Upper lobe of left lung (tissue), 6 donors: Measurements from ENCODE around the gene FRYL. TPM values are rescaled to one million over a fixed set of nuclear protein-coding genes. Genes with fewer than 3 reads are reported as not detected.
A peak's percentile ranks its signal among the peaks of the same experiment; 100 is the strongest.

Experiments used
- ATAC-seq, 2 donors: fragments of 200-7000 bp; cut with Tn5 transposase; one replicate each; pipeline ENCODE4 v1.9.1; 2022; ENCODE audit warnings: mild to moderate bottlenecking in 2 of 2, moderate library complexity in 2 of 2; ENCODE audit not compliant: low FRiP score in 2 of 2
- DNase-seq, 2 donors: peaks; one replicate each; pipeline ENCODE4 v3.0.0-alpha.2; 2019 to 2020
- H3K27ac ChIP-seq, 4 donors: fragments of 200-600 bp; sonication (generic); one replicate each; pipeline ENCODE4 v1.5.1; 2016 to 2019
- H3K27me3 ChIP-seq, 4 donors: fragments of 200-600 bp; sonication (generic); one replicate each; pipeline ENCODE4 v1.5.1; 2017 to 2019
- H3K36me3 ChIP-seq, 4 donors: fragments of 200-600 bp; sonication (generic); one replicate each; pipeline ENCODE4 v1.5.1; 2016 to 2019
- H3K4me1 ChIP-seq, 4 donors: fragments of 200-600 bp; sonication (generic); one replicate each; pipeline ENCODE4 v1.5.1; 2018 to 2019
- H3K4me3 ChIP-seq, 4 donors: fragments of 200-600 bp; sonication (generic); one replicate each; pipeline ENCODE4 v1.5.1; 2017 to 2019; ENCODE audit warnings: mild to moderate bottlenecking in 2 of 4, moderate library complexity in 1 of 4
- H3K9me3 ChIP-seq, 4 donors: fragments of 200-600 bp; sonication (generic); one replicate each; pipeline ENCODE4 v1.5.1; 2018 to 2019
- CTCF ChIP-seq, 6 experiments: fragments of 450-650 bp in 4 of 6; fragments of 200-600 bp in 2 of 6; sonication (generic) in 2 of 6; IDR thresholded peaks; one replicate each; pipeline ENCODE4 v1.5.1; 2016 to 2019; ENCODE audit warnings: antibody characterized with exemption in 6 of 6
- EP300 ChIP-seq, 4 donors: sonication (generic); formaldehyde crosslinking; IDR thresholded peaks; one replicate each; pipeline ENCODE4 v1.5.1; 2017; ENCODE audit warnings: antibody characterized with exemption in 4 of 4, control low read depth in 2 of 4
- POLR2A ChIP-seq, 4 donors: fragments of 450-650 bp; IDR thresholded peaks; one replicate each; pipeline ENCODE4 v1.5.1; 2016 to 2017; ENCODE audit warnings: antibody characterized with exemption in 4 of 4, mild to moderate bottlenecking in 2 of 4
- POLR2AphosphoS5 ChIP-seq, 2 donors: sonication (generic); formaldehyde crosslinking; IDR thresholded peaks; one replicate each; pipeline ENCODE4 v1.5.1; 2017; ENCODE audit warnings: antibody characterized with exemption in 2 of 2
- WGBS, 2 donors: methylation state at CpG; one replicate each; pipeline ENCODE4 v1.1.5; 2017 to 2018; 5-methylcytosine and 5-hydroxymethylcytosine counted together
- total RNA-seq, 6 donors: library from RNA; depleted of rRNA in 4 of 6; stranded (reverse); fragments of >200 nt in 4 of 6; gene quantifications; one replicate each; pipeline versions ENCODE4 v1.1.0 to v1.2.1, GENCODE V29; 2016 to 2021
- donor health status: DM: no; HTN: no; CAD: no; lungs with moderate emphysema.
- donor health status: DM: no; HTN: yes; CAD: no; lungs with severe emphysema.

The FRYL gene
- total RNA-seq, 6 donors from 2014 or later: 48.6 to 96.9 (median 69.2) TPM

- Histone ChIP-seq H3K4me3 (no peak overlapping the region), H3K27me3 (no peaks in the 10 kb centered on the region), H3K36me3 (peaks cover 25 to 91% (median 43%) of the 10 kb centered on the region in 4 donors), H3K27ac (no peak overlapping the region), H3K4me1 (peaks cover 0 to 7% (median 3%) of the 10 kb centered on the region in 4 donors), H3K9me3 (no peaks in the 10 kb centered on the region)
- WGBS, 2 donors: 70 to 84% methylated on average over 3 of the region's 3 CpGs
- DNase-seq: no peak
- TF ChIP-seq CTCF (IDR thresholded peaks at IDR 0.05) (no peak), POLR2AphosphoS5 (IDR thresholded peaks at IDR 0.05) (no peak), POLR2A (IDR thresholded peaks at IDR 0.05) (no peak), EP300 (IDR thresholded peaks at IDR 0.05) (no peak)
- ATAC-seq: no peak
These were observed 236.3 kb downstream of the FRYL start for GRCh38 chr4:48543796-48544195.

GRCh38 chr4:48542888-48543287 is 237.2 kb downstream of the FRYL start:
- 95 to 100% methylated on average over 2 of the region's 2 CpGs for WGBS, 2 donors
- ATAC-seq (no peak), DNase-seq (no peak)
- Histone ChIP-seq H3K27me3 (no peaks in the 10 kb centered on the region), H3K4me3 (no peak overlapping the region), H3K36me3 (peaks cover 25 to 84% (median 43%) of the 10 kb centered on the region in 4 donors), H3K9me3 (no peaks in the 10 kb centered on the region), H3K4me1 (peaks cover 0 to 7% (median 6%) of the 10 kb centered on the region in 4 donors), H3K27ac (no peak overlapping the region)
- no peak for TF ChIP-seq POLR2A (IDR thresholded peaks at IDR 0.05)
- no peak for TF ChIP-seq EP300 (IDR thresholded peaks at IDR 0.05)
- no peak for TF ChIP-seq CTCF (IDR thresholded peaks at IDR 0.05)
- no peak for TF ChIP-seq POLR2AphosphoS5 (IDR thresholded peaks at IDR 0.05)

- H3K27ac ChIP-seq: peak overlapping the region in 1 of 4 donors; percentile 38
- H3K4me1 ChIP-seq: peaks cover 0 to 7% (median 6%) of the 10 kb centered on the region in 4 donors
- no peak for TF ChIP-seq EP300 (IDR thresholded peaks at IDR 0.05)
- TF ChIP-seq POLR2AphosphoS5 (IDR thresholded peaks at IDR 0.05): no peak
- no peak for TF ChIP-seq CTCF (IDR thresholded peaks at IDR 0.05)
- no peak for TF ChIP-seq POLR2A (IDR thresholded peaks at IDR 0.05)
- no peaks in the 10 kb centered on the region for H3K9me3 ChIP-seq
- H3K27me3 ChIP-seq: no peaks in the 10 kb centered on the region
- 80 to 89% methylated on average over 3 of the region's 3 CpGs for WGBS, 2 donors
- DNase-seq (no peak), ATAC-seq (no peak)
- H3K4me3 ChIP-seq: no peak overlapping the region
- peaks cover 20 to 78% (median 35%) of the 10 kb centered on the region in 4 donors for H3K36me3 ChIP-seq
These were observed 240.5 kb downstream of the FRYL start for GRCh38 chr4:48539597-48539996.

GRCh38 chr4:48538358-48538757 is 241.7 kb downstream of the FRYL start:
- ATAC-seq (no peak), DNase-seq (no peak)
- Histone ChIP-seq H3K27ac (no peak overlapping the region), H3K4me1 (peaks cover 0 to 7% (median 6%) of the 10 kb centered on the region in 4 donors), H3K9me3 (no peaks in the 10 kb centered on the region), H3K36me3 (peaks cover 20 to 78% (median 35%) of the 10 kb centered on the region in 4 donors), H3K27me3 (no peaks in the 10 kb centered on the region), H3K4me3 (no peak overlapping the region)
- TF ChIP-seq EP300 (IDR thresholded peaks at IDR 0.05): no peak
- no peak for TF ChIP-seq POLR2A (IDR thresholded peaks at IDR 0.05)
- TF ChIP-seq POLR2AphosphoS5 (IDR thresholded peaks at IDR 0.05): no peak
- TF ChIP-seq CTCF (IDR thresholded peaks at IDR 0.05): no peak

GRCh38 chr4:48526406-48526805 is 253.7 kb downstream of the FRYL start:
- Histone ChIP-seq H3K9me3 (no peaks in the 10 kb centered on the region), H3K27ac (no peak overlapping the region), H3K4me1 (no peaks in the 10 kb centered on the region), H3K27me3 (no peaks in the 10 kb centered on the region), H3K36me3 (peaks cover 28 to 87% (median 67%) of the 10 kb centered on the region in 4 donors), H3K4me3 (no peak overlapping the region)
- DNase-seq (no peak), ATAC-seq (no peak)
- TF ChIP-seq POLR2A (IDR thresholded peaks at IDR 0.05) (no peak), POLR2AphosphoS5 (IDR thresholded peaks at IDR 0.05) (no peak), EP300 (IDR thresholded peaks at IDR 0.05) (no peak), CTCF (IDR thresholded peaks at IDR 0.05) (no peak)
- WGBS, 2 donors: 71 to 96% methylated on average over 1 of the region's 1 CpG
